Endothelial cell (in vitro differentiated cells): ENCODE results near the gene MFRP. TPM values are rescaled to one million over a fixed set of nuclear protein-coding genes. Genes with fewer than 3 reads are reported as not detected.

Source experiments
- DNase-seq: peaks from one replicate; pipeline ENCODE4 v3.0.0; 2021; ENCODE audit warnings: low spot score
- H3K27ac Mint-ChIP-seq: one replicate; pipeline ENCODE4 v1.8.0; 2021; ENCODE audit warnings: mixed read lengths, inconsistent platforms; ENCODE audit not compliant: unreplicated experiment
- H3K27me3 Mint-ChIP-seq: one replicate; pipeline ENCODE4 v1.8.0; 2021; ENCODE audit warnings: mild to moderate bottlenecking, moderate library complexity, mixed read lengths, inconsistent platforms; ENCODE audit not compliant: unreplicated experiment
- H3K36me3 Mint-ChIP-seq: one replicate; pipeline ENCODE4 v1.8.0; 2021; ENCODE audit warnings: mild to moderate bottlenecking, low read depth, mixed read lengths, inconsistent platforms; ENCODE audit not compliant: unreplicated experiment
- H3K4me1 Mint-ChIP-seq: one replicate; pipeline ENCODE4 v1.8.0; 2021; ENCODE audit warnings: mild to moderate bottlenecking, mixed read lengths, inconsistent platforms; ENCODE audit not compliant: unreplicated experiment
- H3K4me3 Mint-ChIP-seq: one replicate; pipeline ENCODE4 v1.8.0; 2021; ENCODE audit warnings: mild to moderate bottlenecking, mixed read lengths, inconsistent platforms; ENCODE audit not compliant: unreplicated experiment
- H3K9me3 Mint-ChIP-seq: one replicate; pipeline ENCODE4 v1.8.0; 2021; ENCODE audit warnings: mixed read lengths, inconsistent platforms; ENCODE audit not compliant: unreplicated experiment
- CTCF ChIP-seq: fragments of 200-600 bp; sonication (generic); IDR thresholded peaks from one replicate; pipeline ENCODE4 v1.5.0; 2021; ENCODE audit warnings: antibody characterized with exemption; ENCODE audit not compliant: unreplicated experiment
- total RNA-seq: library from RNA; stranded (reverse); fragmentation: NEBNext Ultra II Directional; extraction: Animal tissue kit (Norgen Biotek cat#: 25700); gene quantifications from one replicate; pipeline ENCODE4 v1.2.1, GENCODE V29; 2021; ENCODE audit not compliant: unreplicated experiment

MFRP gene
- total RNA-seq, 1 donor from 2014 or later, result 0.13 TPM

GRCh38 chr11:119314726-119315125, 31.8 kb downstream of the MFRP start:
- Mint-ChIP-seq H3K9me3 (no peaks in the 10 kb centered on the region), H3K27me3 (peaks cover 10% of the 10 kb centered on the region), H3K36me3 (peaks cover 9% of the 10 kb centered on the region), H3K4me1 (peaks cover 17% of the 10 kb centered on the region), H3K4me3 (no peak overlapping the region), H3K27ac (no peak overlapping the region)
- no peak for TF ChIP-seq CTCF
- no peak for DNase-seq

GRCh38 chr11:119310682-119311052, 35.8 kb downstream of the MFRP start:
- Mint-ChIP-seq H3K4me3 (no peak overlapping the region), H3K9me3 (no peaks in the 10 kb centered on the region), H3K27ac (no peak overlapping the region), H3K36me3 (peaks cover 15% of the 10 kb centered on the region), H3K4me1 (peaks cover 6% of the 10 kb centered on the region), H3K27me3 (peaks cover 15% of the 10 kb centered on the region)
- TF ChIP-seq CTCF, result no peak
- DNase-seq, result no peak

GRCh38 chr11:119309953-119310681, 36.4 kb downstream of the MFRP start:
- TF ChIP-seq CTCF, result no peak
- H3K36me3 Mint-ChIP-seq, result peaks cover 18% of the 10 kb centered on the region
- peaks cover 13% of the 10 kb centered on the region for H3K27me3 Mint-ChIP-seq
- H3K9me3 Mint-ChIP-seq, result no peaks in the 10 kb centered on the region
- peaks cover 10% of the 10 kb centered on the region for H3K4me1 Mint-ChIP-seq
- no peak overlapping the region for H3K4me3 Mint-ChIP-seq
- no peak for DNase-seq
- H3K27ac Mint-ChIP-seq, result peak overlapping the region; percentile 76

GRCh38 chr11:119309411-119309810, 37.1 kb downstream of the MFRP start:
- Mint-ChIP-seq H3K27me3 (peaks cover 15% of the 10 kb centered on the region), H3K27ac (peak overlapping the region; percentile 76), H3K9me3 (no peaks in the 10 kb centered on the region), H3K4me3 (no peak overlapping the region), H3K36me3 (peaks cover 21% of the 10 kb centered on the region), H3K4me1 (peaks cover 16% of the 10 kb centered on the region)
- TF ChIP-seq CTCF, result no peak
- DNase-seq, result no peak

- peaks cover 12% of the 10 kb centered on the region for H3K27me3 Mint-ChIP-seq
- H3K4me3 Mint-ChIP-seq, result no peak overlapping the region
- H3K9me3 Mint-ChIP-seq, result no peaks in the 10 kb centered on the region
- H3K36me3 Mint-ChIP-seq, result peaks cover 36% of the 10 kb centered on the region
- H3K27ac Mint-ChIP-seq, result no peak overlapping the region
- no peak for DNase-seq
- peaks cover 18% of the 10 kb centered on the region for H3K4me1 Mint-ChIP-seq
- no peak for TF ChIP-seq CTCF
Measured at GRCh38 chr11:119307974-119308373, 38.5 kb downstream of the MFRP start.
